OCI-LY7 (cell line): Measurements from ENCODE around the gene CD200.

Source experiments
- CTCF ChIP-seq: fragments of 200-600 bp; sonication (generic); conservative IDR thresholded peaks from 2 replicates; pipeline ENCODE4 v1.5.1; 2014; ENCODE audit warnings: mild to moderate bottlenecking, antibody characterized with exemption, low read length, moderate library complexity, mixed read lengths
- EZH2phosphoT487 ChIP-seq: fragments of 200-600 bp; sonication (generic); IDR thresholded peaks from 2 replicates; pipeline ENCODE4 v1.6.1; 2018; ENCODE audit warnings: low read depth, borderline replicate concordance, mild to moderate bottlenecking, mixed run types, antibody characterized with exemption, low read length, moderate library complexity, mixed read lengths

GRCh38 chr3:112375117-112375516 lies 42.2 kb downstream of the CD200 start:
- TF ChIP-seq CTCF (no peak), EZH2phosphoT487 (no peak)
